ENCODE results near the gene KCNH1.
"Not testable (repeated sequence)": the region's sequence is repeated elsewhere in the genome, so short reads cannot be mapped to it uniquely, and the experiment has no call there.

KCNH1 gene

GRCh38 chr1:211095381-211095780 is 38.6 kb downstream of the KCNH1 start:
- no peak for DNase-seq (ENCODE audit: low read depth in 2 of 2)

- no peak for DNase-seq (ENCODE audit: low read depth in 2 of 2)
Observed at GRCh38 chr1:211092955-211093354, 41.0 kb downstream of the KCNH1 start.

DNA sequence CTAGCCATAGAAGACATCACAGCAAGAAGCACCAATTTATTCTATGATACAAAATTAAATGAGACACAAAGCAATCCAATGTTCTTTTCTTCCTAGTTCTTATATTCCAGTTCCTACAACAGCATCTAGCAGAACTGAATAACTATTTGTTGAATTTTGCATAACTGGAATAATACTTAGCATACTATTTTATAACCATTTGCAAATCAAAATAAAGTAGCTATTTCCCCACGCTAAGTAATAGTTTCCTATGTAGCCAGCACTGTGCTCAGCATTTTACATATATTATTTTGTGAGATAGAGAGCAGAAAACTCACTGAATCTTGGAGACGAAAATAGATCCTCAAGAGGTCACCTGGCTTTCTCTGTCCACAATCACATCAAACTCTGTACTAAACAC is 42.1 kb downstream of the KCNH1 start:
- DNase-seq (ENCODE audit: low read depth in 2 of 2), result no peak

- no peak for DNase-seq (ENCODE audit: low read depth in 2 of 2)
Observed at GRCh38 chr1:211089536-211089935, 44.4 kb downstream of the KCNH1 start.

DNA sequence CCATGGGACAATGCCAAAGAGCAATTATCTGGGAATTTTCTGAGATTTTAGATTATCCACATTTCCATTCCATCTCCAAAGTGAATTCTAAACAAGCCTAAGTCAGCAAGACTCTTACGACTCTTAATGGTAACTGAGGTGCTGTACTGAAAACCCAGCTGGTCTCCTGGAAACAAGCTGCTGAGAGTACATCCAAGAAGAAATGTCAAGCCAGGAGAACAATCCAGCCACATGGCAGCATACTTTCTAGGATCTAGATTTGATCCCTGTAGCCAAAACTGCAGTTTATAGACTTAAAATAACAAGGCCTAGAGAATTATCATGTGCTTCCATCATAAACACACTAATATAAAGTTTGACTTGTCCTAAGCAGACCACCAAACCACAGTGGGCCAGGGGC is 45.8 kb downstream of the KCNH1 start:
- DNase-seq (ENCODE audit: low read depth in 2 of 2), result no peak

GRCh38 chr1:211082824-211083223 is 51.1 kb downstream of the KCNH1 start:
- no peak for DNase-seq (ENCODE audit: low read depth in 2 of 2)

DNA sequence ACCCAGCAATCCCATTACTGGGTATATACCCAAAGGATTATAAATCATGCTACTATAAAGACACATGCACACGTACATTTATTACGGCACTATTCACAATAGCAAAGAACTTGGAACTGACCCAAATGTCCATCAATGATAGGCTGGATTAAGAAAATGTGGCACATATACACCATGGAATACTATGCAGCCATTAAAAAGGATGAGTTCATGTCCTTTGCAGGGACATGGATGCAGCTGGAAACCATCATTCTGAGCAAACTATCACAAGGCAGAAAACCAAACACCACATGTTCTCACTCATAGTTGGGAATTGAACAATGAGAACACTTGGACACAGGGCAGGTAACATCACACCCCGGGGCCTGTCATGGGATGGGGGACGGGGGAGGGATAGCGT is 52.5 kb downstream of the KCNH1 start:
- DNase-seq (ENCODE audit: low read depth in 2 of 2), result not testable (repeated sequence)

- no peak for DNase-seq (ENCODE audit: low read depth in 2 of 2)
Observed at GRCh38 chr1:211068976-211069375, 65.0 kb downstream of the KCNH1 start.

- no peak for DNase-seq (ENCODE audit: low read depth in 2 of 2)
Observed at GRCh38 chr1:211066781-211067384, 67.1 kb downstream of the KCNH1 start.

DNA sequence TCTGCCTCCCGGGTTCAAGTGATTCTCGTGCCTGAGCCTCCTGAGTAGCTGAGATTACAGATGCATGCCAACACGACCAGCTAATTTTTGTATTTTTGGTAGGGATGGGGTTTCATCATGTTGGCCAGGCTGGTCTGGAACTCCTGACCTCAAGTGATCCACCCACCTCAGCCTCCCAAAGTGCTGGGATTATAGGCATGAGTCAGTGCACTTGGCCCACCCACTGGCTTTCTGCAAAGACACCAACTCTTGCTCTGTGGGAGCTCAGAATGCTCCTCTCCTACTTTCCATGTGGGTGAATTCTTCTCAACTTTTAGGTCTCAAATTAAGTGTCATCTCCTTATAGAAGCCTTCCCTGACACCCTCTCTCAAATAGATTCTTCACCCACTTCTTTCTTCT is 92.1 kb downstream of the KCNH1 start:
- not testable (repeated sequence) for DNase-seq (ENCODE audit: low read depth in 2 of 2)

DNA sequence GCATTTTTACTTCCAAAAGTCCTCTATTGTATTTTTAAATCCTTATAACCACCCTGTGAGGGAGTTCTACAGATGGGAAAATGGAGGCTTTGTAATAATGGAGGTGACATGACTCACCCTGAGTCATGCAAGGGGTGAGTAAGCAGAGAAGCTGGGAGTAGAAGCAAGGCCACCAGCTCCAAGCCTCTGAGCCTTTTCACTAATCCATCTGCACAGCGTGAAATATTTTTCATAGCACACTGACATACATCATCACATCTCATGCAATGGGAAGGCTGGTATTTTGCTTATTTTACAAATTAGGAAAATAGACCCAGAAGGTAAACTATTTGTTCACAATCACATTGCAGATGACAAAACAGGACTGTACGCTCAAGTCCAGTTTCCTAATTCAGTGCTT is 96.9 kb downstream of the KCNH1 start:
- no peak for DNase-seq (ENCODE audit: low read depth in 2 of 2)

DNA sequence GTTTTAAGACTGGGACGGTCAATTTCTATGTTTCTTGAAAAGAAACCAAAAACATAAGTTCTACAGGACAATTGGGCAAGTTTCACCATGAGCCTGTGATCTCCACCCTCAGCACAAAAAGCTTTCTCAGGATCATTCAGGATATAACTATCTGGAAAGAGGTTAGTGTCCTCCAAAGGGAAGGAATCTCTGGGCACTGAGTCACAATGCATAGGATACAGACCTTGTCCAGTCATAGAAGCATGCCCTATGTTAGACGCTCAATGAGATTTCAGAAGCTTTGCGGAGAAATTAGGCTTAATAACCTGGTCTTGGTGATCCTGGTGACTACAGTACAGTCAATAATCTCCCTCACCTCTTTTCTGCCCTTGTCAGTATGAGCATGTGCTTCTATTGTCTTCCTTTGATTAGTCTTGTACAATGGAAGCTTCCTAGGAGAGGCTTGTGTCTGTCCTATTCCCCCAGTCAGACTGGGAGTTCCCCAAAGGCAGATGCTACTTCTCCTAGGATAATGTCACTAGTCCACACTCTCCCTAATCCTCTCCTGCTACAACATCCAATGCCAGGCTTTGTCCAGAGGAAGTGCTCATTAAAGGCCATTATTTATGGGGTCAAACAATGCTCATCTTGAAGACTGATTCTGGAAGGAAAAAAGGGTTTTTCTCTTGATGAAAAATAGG is 97.4 kb downstream of the KCNH1 start:
- DNase-seq (ENCODE audit: low read depth in 2 of 2), result no peak

DNA sequence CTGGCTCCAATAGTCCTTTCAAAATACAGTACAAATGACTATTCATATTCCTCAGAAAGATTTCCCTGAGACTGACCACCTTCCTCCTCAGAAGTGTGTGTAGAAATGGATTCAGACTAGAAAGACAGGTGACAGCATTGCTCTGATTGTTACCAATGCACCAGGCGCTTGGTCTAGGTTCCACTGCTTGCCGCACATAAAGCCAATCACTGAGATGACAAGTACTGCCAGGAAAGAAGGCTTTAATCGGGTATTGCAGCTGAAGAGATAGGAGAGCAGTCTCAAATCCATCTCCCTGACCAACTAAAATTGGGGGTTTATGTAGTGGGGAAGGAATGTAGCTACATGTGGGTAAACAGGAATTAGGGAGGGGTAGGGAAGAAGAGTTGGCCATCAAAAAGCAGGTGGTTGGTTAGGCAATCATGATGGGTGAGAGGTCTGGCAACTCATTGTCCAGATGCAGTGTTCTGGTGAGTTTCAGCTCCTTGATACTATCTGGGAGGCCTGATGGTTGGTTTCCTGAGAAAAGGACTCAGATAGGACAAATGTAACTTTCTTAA is 98.0 kb downstream of the KCNH1 start:
- DNase-seq (ENCODE audit: low read depth in 2 of 2), result no peak

- no peak for DNase-seq (ENCODE audit: low read depth in 2 of 2)
Observed at GRCh38 chr1:211033921-211034525, 99.9 kb downstream of the KCNH1 start.

DNA sequence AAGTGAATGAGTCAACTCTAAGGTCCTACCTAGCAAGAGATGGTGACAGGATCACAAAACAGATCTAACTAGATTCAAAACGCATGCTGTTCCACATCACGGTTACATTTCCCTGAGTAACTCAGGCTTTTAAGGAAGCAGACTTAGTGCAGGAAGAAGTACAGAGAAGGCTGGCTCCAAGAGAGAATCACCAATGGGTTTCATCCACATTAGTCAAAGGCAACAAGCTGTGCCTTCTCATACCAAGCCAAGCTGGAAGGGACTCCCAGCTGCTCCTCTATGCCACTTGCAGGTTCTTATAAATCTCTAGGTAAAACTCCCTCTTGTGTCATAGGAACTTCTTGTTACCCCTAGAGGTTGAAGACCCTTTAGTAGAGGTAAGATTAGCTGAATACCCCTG is 109.0 kb downstream of the KCNH1 start:
- no peak for DNase-seq (ENCODE audit: low read depth in 2 of 2)

DNA sequence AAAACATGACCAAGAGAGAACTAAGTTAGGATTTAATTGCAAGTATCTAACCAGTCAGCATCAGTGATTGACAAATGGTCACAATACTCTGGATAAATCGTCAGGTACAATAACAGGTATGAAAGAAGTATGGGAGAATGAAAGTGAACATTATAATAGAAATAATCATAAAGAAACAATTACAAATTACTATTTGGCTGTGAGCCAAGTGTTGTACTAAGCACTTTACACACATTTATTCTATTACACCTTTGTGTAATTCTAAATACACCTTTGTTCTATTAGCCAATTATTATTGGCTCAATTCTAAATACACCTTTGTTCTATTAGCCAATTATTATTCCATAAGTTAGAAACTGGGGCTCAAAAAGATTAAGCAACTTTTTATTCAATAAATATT is 114.7 kb downstream of the KCNH1 start:
- no peak for DNase-seq (ENCODE audit: low read depth in 2 of 2)

DNA sequence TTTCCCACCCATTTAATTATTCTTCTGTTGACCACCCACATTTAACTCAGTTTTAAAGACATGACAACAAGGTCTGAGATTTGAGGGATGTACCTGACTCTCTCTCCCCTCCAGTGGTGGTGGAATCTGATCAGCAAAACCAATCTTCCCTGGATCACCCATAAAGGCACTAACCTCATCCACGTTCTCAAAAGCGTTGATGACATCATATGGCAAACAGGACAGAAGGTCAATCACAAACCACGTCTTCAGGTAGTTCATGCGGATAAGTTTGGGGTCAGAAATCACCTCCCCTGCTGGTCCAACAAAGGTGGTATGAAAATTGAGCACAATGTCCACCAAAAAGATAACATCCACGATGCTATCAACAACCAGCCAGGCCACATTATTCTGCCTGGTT is 115.3 kb downstream of the KCNH1 start:
- DNase-seq (ENCODE audit: low read depth in 2 of 2), result no peak

DNA sequence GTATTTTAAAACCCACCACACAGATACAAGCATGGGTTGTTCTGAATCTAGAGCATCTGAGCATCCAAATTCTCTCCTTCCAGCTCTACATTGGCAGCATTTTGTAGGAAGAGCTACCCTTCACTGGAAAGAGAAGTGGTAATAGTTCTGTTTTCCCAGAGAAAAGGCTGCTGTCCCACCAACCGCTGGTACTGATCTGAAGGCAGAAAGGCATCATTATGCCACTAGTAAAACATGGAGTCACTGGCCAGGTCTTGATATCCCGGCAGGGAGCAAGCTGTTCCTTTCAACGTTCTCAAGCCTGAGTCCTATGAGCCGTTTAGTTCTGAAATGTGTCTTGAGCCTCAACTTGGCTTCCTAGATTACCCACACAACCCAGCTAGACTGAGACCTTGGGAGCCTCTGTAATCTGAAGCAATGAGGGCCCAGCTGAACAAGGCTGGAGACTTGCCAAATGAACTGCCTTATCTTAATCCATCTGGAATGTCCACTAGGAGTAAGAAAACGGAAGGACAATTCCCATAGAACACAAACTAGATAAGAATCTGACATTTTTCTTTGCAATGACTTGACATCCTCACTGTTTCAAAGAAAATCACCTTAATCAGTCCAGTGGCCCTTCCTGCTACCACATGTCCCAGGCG is 116.8 kb downstream of the KCNH1 start:
- no peak for DNase-seq (ENCODE audit: low read depth in 2 of 2)

GRCh38 chr1:211014275-211014674 is 119.7 kb downstream of the KCNH1 start:
- no peak for DNase-seq (ENCODE audit: low read depth in 2 of 2)

GRCh38 chr1:211013346-211014240 is 120.4 kb downstream of the KCNH1 start:
- no peak for DNase-seq (ENCODE audit: low read depth in 2 of 2)

DNA sequence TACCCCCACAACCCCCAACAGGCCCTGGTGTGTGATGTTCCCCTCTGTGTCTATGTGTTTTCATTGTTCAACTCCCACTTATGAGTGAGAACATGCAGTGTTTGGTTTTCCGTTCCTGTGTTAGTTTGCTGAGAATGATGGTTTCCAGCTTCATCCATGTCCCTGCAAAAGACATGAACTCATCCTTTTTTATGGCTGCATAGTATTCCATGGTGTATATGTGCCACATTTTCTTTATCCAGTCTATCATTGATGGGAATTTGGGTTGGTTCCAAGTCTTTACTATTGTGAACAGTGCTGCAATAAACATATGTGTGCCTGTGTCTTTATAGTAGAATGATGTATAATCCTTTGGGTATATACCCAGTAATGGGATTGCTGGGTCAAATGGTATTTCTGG is 122.8 kb downstream of the KCNH1 start:
- DNase-seq (ENCODE audit: low read depth in 2 of 2), result not testable (repeated sequence)

DNA sequence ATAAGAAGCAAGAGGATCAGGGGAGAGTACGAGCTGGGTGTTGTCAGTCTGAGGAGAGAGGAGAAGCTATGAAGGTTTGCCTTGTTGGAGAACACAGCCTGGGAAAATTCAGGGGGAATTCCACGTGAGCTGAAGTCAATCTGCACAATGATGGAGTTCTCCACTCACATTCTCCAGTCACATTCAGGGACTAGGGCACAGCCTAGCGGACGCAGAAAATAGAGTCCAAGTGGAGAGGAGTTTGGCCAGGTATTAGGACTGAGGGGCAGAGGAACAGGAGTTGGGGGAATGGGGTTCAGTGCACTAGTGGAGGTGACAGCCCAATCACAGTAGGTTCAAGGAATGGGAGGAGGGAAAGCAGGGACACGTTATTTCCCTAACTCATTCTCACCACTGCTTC is 124.0 kb downstream of the KCNH1 start:
- no peak for DNase-seq (ENCODE audit: low read depth in 2 of 2)
